Measurements from ENCODE around the gene HS6ST3.

DNA sequence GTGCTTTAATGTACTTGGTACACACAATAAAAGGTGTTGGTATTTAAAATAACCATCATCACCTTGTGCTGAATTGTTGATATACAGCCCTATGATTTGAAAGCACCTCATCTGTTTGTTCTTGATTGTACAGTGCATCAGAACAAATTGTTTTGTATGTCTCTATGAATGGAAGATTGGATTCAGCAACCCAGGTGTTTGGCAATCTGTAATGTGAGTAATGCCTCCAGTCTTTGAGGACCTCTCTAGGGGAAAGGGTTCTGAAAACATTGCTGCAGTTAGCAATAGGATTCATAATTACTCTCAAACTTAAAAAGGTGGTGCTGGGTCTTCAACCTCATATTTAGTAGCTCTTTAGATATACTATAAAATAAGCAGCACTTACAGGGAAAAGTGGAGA, 562.6 kb downstream of the HS6ST3 start:
- TF ChIP-seq, protein P1, sequence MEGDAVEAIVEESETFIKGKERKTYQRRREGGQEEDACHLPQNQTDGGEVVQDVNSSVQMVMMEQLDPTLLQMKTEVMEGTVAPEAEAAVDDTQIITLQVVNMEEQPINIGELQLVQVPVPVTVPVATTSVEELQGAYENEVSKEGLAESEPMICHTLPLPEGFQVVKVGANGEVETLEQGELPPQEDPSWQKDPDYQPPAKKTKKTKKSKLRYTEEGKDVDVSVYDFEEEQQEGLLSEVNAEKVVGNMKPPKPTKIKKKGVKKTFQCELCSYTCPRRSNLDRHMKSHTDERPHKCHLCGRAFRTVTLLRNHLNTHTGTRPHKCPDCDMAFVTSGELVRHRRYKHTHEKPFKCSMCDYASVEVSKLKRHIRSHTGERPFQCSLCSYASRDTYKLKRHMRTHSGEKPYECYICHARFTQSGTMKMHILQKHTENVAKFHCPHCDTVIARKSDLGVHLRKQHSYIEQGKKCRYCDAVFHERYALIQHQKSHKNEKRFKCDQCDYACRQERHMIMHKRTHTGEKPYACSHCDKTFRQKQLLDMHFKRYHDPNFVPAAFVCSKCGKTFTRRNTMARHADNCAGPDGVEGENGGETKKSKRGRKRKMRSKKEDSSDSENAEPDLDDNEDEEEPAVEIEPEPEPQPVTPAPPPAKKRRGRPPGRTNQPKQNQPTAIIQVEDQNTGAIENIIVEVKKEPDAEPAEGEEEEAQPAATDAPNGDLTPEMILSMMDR (conservative IDR thresholded peaks at IDR 0.05; ENCODE audit: low read depth, low read length): no peak
- TF ChIP-seq EZH2 (IDR thresholded peaks at IDR 0.05; ENCODE audit: low read length, unreplicated experiment) (no peak), EZH2phosphoT487 (IDR thresholded peaks at IDR 0.05; ENCODE audit: borderline replicate concordance, low read length) (no peak)

Data from PC-3 (cell line).